Smooth muscle cell (in vitro differentiated cells): ENCODE results near the gene RBM39. TPM values are rescaled to one million over a fixed set of nuclear protein-coding genes. Genes with fewer than 3 reads are reported as not detected.
"Not testable (repeated sequence)": the region's sequence is repeated elsewhere in the genome, so short reads cannot be mapped to it uniquely, and the experiment has no call there.

Experiments
- DNase-seq: peaks from one replicate; lab custom pipeline; 2025; ENCODE audit not compliant: unreplicated experiment; lab: John Stamatoyannopoulos, UW
- H2AFZ ChIP-seq: fragments of 200-600 bp; sonication (generic); 2 replicates; pipeline ENCODE4 v1.6.0; 2016; ENCODE audit warnings: antibody characterized with exemption, low read depth, mild to moderate bottlenecking
- H3F3A ChIP-seq: fragments of 200-600 bp; sonication (generic); 2 replicates; pipeline ENCODE4 v1.6.0; 2017; ENCODE audit warnings: antibody characterized with exemption, low read depth
- H3K27ac ChIP-seq: fragments of 200-600 bp; sonication (generic); 2 replicates; pipeline ENCODE4 v1.5.1; 2016; ENCODE audit warnings: low read depth, mild to moderate bottlenecking
- H3K27me3 ChIP-seq: fragments of 200-600 bp; sonication (generic); 2 replicates; pipeline ENCODE4 v1.6.1; 2016; ENCODE audit warnings: low read depth, mild to moderate bottlenecking
- H3K36me3 ChIP-seq: fragments of 200-600 bp; sonication (generic); 2 replicates; pipeline ENCODE4 v1.5.1; 2016; ENCODE audit warnings: low read depth
- H3K4me1 ChIP-seq: fragments of 200-600 bp; sonication (generic); 2 replicates; pipeline ENCODE4 v1.5.1; 2016; ENCODE audit warnings: low read depth
- H3K4me2 ChIP-seq: fragments of 200-600 bp; sonication (generic); 2 replicates; pipeline ENCODE4 v1.6.0; 2016; ENCODE audit warnings: mild to moderate bottlenecking
- H3K4me3 ChIP-seq: fragments of 200-600 bp; sonication (generic); 2 replicates; pipeline ENCODE4 v1.5.1; 2016; ENCODE audit warnings: mild to moderate bottlenecking
- H3K79me2 ChIP-seq: fragments of 200-600 bp; sonication (generic); 2 replicates; pipeline ENCODE4 v1.6.0; 2016; ENCODE audit warnings: low read depth, mild to moderate bottlenecking
- H3K9ac ChIP-seq: fragments of 200-600 bp; sonication (generic); 2 replicates; pipeline ENCODE4 v1.6.0; 2016; ENCODE audit warnings: low read depth
- H3K9me3 ChIP-seq: fragments of 200-600 bp; sonication (generic); replicated peaks from 2 replicates; pipeline ENCODE4 v1.5.1; 2016; ENCODE audit warnings: low read depth
- H4K20me1 ChIP-seq: fragments of 200-600 bp; sonication (generic); 2 replicates; pipeline ENCODE4 v1.6.0; 2016; ENCODE audit warnings: low read depth
- WGBS: methylation state at CpG from one replicate; pipeline ENCODE4 v1.1.7; 2016; ENCODE audit warnings: low lambda C conversion rate; 5-methylcytosine and 5-hydroxymethylcytosine counted together
- polyA plus RNA-seq: library from polyadenylated mRNA; unstranded; fragments of >200 nt; fragmentation: Nextera tagmentation; extraction: Ambion mirVana; gene quantifications from 2 replicates; pipeline ENCODE4 v1.2.1, GENCODE V29; 2016
- total RNA-seq: library from RNA; depleted of rRNA; stranded (reverse); fragments of >200 nt; gene quantifications from 2 replicates; pipeline ENCODE4 v1.2.3, GENCODE V29; 2014
- TF ChIP-seq, protein P1 (sequence below): fragments of 200-600 bp; sonication (generic); IDR thresholded peaks from 2 replicates; pipeline ENCODE4 v1.5.1; 2017; ENCODE audit warnings: borderline replicate concordance, mild to moderate bottlenecking, antibody characterized with exemption; ENCODE audit not compliant: insufficient read depth, poor library complexity, severe bottlenecking

Gene RBM39
- total and polyA plus RNA-seq, 2 experiments from 2014 or later, result 139 to 408 TPM

DNA sequence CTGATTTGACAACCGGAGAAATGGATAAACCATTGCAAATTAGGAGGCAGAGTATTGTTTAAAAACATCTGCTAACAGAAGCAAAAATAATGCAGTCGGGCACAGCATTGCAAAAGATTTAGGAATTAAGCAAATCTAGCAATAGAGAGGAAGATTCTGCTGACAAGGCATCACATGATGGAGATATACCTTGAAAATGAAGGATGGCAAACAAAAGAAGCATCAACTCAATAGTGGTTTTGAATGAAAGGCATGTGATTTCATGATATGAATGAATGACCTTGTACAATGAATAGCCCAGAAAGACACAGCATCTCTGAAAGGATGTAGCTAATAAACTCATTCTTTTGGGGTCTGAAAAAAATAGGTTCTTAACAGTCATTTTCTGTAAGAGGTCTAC, 8.6 kb upstream of the RBM39 start:
- no peak overlapping the region for H3K27ac ChIP-seq
- no peak overlapping the region for H2AFZ ChIP-seq
- peaks cover 17% of the 10 kb centered on the region for H3K27me3 ChIP-seq
- WGBS, result 91% methylated on average over 2 of the region's 2 CpGs
- H3K79me2 ChIP-seq, result no peaks in the 10 kb centered on the region
- DNase-seq, result no peak
- TF ChIP-seq, protein P1, sequence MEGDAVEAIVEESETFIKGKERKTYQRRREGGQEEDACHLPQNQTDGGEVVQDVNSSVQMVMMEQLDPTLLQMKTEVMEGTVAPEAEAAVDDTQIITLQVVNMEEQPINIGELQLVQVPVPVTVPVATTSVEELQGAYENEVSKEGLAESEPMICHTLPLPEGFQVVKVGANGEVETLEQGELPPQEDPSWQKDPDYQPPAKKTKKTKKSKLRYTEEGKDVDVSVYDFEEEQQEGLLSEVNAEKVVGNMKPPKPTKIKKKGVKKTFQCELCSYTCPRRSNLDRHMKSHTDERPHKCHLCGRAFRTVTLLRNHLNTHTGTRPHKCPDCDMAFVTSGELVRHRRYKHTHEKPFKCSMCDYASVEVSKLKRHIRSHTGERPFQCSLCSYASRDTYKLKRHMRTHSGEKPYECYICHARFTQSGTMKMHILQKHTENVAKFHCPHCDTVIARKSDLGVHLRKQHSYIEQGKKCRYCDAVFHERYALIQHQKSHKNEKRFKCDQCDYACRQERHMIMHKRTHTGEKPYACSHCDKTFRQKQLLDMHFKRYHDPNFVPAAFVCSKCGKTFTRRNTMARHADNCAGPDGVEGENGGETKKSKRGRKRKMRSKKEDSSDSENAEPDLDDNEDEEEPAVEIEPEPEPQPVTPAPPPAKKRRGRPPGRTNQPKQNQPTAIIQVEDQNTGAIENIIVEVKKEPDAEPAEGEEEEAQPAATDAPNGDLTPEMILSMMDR, result no peak
- no peaks in the 10 kb centered on the region for H4K20me1 ChIP-seq
- H3K4me3 ChIP-seq, result no peak overlapping the region
- H3K9ac ChIP-seq, result no peak overlapping the region
- H3K9me3 ChIP-seq, result no peaks in the 10 kb centered on the region
- no peak overlapping the region for H3K4me2 ChIP-seq
- H3K4me1 ChIP-seq, result no peaks in the 10 kb centered on the region
- no peaks in the 10 kb centered on the region for H3F3A ChIP-seq
- H3K36me3 ChIP-seq, result no peaks in the 10 kb centered on the region

DNA sequence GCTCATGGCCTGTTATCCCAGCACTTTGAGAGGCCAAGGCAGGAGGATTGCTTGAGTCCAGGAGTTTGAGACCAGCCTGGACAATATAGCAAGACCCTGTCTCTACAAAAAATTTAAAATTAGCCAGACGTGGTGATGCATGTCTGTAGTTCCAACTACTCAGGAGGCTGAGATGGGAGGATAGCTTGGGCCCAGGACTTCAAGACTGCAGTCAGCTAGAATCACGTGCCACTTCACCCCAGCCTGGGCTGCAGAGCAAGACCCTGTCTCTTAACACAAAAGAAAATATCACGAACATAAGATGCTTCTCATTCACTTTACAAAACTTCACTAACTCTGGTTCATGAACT, 2.4 kb upstream of the RBM39 start:
- WGBS, result 95% methylated on average over 3 of the region's 3 CpGs
- DNase-seq, H3K9ac ChIP-seq, H3K4me3 ChIP-seq, H2AFZ ChIP-seq, H3K27me3 ChIP-seq, H3K36me3 ChIP-seq, H3K9me3 ChIP-seq: not testable (repeated sequence)
- peak overlapping the region; percentile 85 for H3K4me2 ChIP-seq
- H4K20me1 ChIP-seq, result peaks cover 21% of the 10 kb centered on the region
- H3K79me2 ChIP-seq, result peaks cover 25% of the 10 kb centered on the region
- peaks cover 19% of the 10 kb centered on the region for H3K4me1 ChIP-seq
- peak overlapping the region; percentile 94 for H3K27ac ChIP-seq
- peaks cover 17% of the 10 kb centered on the region for H3F3A ChIP-seq

DNA sequence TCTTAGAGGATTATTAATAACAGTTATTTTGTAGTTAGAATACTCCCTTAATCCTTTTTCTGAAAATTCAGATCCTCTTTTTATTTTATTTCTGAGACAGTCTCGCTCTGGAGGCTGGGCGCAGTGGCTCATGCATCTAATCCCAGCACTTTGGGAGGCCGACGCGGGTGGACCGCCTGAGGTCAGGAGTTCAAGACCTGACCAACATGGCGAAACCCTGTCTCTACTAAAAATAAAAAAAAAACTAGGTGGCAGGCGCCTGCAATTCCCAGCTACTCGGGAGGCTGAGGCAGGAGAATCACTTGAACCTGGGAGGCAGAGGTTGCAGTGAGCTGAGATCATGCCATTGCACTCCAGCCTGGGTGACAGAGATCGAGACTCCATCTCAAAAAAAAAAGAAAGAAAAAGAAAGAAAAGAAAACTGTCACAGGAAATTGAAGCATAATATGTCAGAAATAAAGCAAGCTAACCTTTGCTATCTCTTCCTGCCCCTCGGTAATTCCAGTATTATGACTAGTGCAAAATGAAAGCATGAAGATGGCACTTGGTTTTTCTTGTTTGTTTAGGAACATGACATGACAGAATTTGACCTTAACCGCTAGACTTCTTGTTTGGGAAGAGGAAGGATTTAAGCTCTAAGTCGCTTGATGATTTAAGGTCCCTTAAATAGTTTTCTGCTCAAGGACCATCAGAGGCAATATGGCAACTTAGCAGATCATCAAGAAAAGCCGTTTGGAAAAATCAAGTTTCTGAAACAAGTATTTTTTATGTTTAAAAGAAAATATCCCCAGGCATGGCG, 1.8 kb upstream of the RBM39 start:
- peak overlapping the region; percentile 55 for H3K4me3 ChIP-seq
- H3K27me3 ChIP-seq, result no peaks in the 10 kb centered on the region
- H4K20me1 ChIP-seq, result peaks cover 27% of the 10 kb centered on the region
- H3K9me3 ChIP-seq, result no peaks in the 10 kb centered on the region
- TF ChIP-seq, protein P1, result no peak
- peak overlapping the region; percentile 95 for H3K9ac ChIP-seq
- H3K79me2 ChIP-seq, result peaks cover 31% of the 10 kb centered on the region
- no peak overlapping the region for H2AFZ ChIP-seq
- H3F3A ChIP-seq, result peaks cover 17% of the 10 kb centered on the region
- H3K27ac ChIP-seq, result peak overlapping the region; percentile 94
- no peak for DNase-seq
- peaks cover 4% of the 10 kb centered on the region for H3K36me3 ChIP-seq
- peak overlapping the region; percentile 85 for H3K4me2 ChIP-seq
- peaks cover 24% of the 10 kb centered on the region for H3K4me1 ChIP-seq
- 87% methylated on average over 15 of the region's 15 CpGs for WGBS

DNA sequence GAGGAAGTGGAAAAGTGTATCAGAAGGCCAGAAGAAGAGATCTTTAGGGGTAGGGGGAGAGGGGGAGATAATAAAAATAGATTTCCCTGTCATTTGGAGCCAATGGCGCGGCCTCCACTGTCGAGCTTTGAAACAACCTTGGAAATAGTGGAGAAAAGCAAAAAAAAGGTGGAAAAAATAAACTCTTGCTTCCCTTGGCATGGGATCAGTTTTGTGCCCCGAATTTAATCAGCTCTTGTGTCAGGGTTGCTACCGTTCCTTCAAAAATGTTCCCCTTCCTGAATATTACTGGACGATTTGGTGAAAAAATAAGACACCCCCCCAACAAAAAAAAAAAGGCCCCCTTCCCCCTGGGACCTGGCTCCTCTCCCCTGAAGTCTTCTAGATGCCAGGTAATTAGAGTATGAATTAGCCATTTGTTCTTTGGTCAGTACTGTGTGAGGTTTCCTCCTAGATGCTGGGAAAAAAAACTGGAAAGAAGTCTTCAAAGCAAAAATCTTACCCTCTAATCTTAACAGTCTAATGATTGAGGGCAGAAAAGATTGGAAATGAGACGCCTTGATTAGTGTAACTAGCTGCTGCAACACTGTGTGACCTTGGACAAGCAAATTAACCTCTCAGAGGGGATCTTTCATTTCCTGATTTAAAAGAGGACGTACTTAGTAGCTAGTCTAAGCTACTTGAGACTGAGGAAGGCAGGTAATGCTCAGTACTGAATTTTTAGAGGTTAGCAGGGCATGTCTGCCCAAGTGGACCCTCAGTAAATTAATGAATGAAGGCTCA, 872 bp upstream of the RBM39 start:
- Histone ChIP-seq H3K27me3 (no peaks in the 10 kb centered on the region), H3K79me2 (peaks cover 40% of the 10 kb centered on the region), H3K36me3 (peaks cover 12% of the 10 kb centered on the region), H3K27ac (peak overlapping the region; percentile 94), H3K9ac (peak overlapping the region; percentile 95), H3K4me2 (peak overlapping the region; percentile 85), H3F3A (peaks cover 23% of the 10 kb centered on the region), H4K20me1 (peaks cover 37% of the 10 kb centered on the region), H3K9me3 (no peaks in the 10 kb centered on the region), H3K4me1 (peaks cover 31% of the 10 kb centered on the region), H2AFZ (no peak overlapping the region), H3K4me3 (peak overlapping the region; percentile 55)
- 6% methylated on average over 8 of the region's 8 CpGs for WGBS
- DNase-seq, result no peak
- TF ChIP-seq, protein P1, result no peak
